HEK293T (cell line): ENCODE results near the gene SGSM1.

Source experiments
- ARNT ChIP-seq: fragments of 450-650 bp; IDR thresholded peaks from 2 replicates; pipeline ENCODE4 v1.6.1; 2017; ENCODE audit warnings: mild to moderate bottlenecking
- BHLHE40 ChIP-seq: fragments of 450-650 bp; IDR thresholded peaks from 2 replicates; pipeline ENCODE4 v1.6.1; 2016; ENCODE audit warnings: mild to moderate bottlenecking, moderate library complexity, borderline replicate concordance
- CTBP1 ChIP-seq: fragments of 450-650 bp; IDR thresholded peaks from 2 replicates; pipeline ENCODE4 v1.6.1; 2016; ENCODE audit warnings: borderline replicate concordance
- ELF4 ChIP-seq: fragments of 450-650 bp; IDR thresholded peaks from 2 replicates; pipeline ENCODE4 v1.6.1; 2017; ENCODE audit warnings: antibody characterized with exemption
- FOXA1 ChIP-seq: fragments of 450-650 bp; IDR thresholded peaks from 2 replicates; pipeline ENCODE4 v1.6.1; 2016; ENCODE audit warnings: mild to moderate bottlenecking
- FOXK2 ChIP-seq: fragments of 450-650 bp; IDR thresholded peaks from 2 replicates; pipeline ENCODE4 v1.6.1; 2016; ENCODE audit warnings: mild to moderate bottlenecking
- FOXM1 ChIP-seq: fragments of 450-650 bp; IDR thresholded peaks from 2 replicates; pipeline ENCODE4 v1.6.1; 2017; ENCODE audit warnings: mild to moderate bottlenecking, borderline replicate concordance
- LEF1 ChIP-seq: fragments of 450-650 bp; IDR thresholded peaks from 2 replicates; pipeline ENCODE4 v1.6.1; 2017; ENCODE audit warnings: mild to moderate bottlenecking, borderline replicate concordance
- SP1 ChIP-seq: fragments of 450-650 bp; IDR thresholded peaks from 2 replicates; pipeline ENCODE4 v1.6.1; 2017
- TARDBP ChIP-seq: fragments of 450-650 bp; IDR thresholded peaks from 2 replicates; pipeline ENCODE4 v1.6.1; 2016
- ZNF384 ChIP-seq: fragments of 450-650 bp; IDR thresholded peaks from 2 replicates; pipeline ENCODE4 v1.6.1; 2016

- TF ChIP-seq ELF4 (no peak), SP1 (no peak), BHLHE40 (no peak), TARDBP (no peak), FOXA1 (no peak), CTBP1 (no peak), LEF1 (no peak), ZNF384 (no peak), ARNT (no peak), FOXM1 (no peak), FOXK2 (no peak)
Measured at GRCh38 chr22:24822471-24822870, 16.5 kb downstream of the SGSM1 start.
